GM19035 (cell line): ENCODE results near the gene NTNG2.

Experiments
- ATAC-seq: cut with Tn5 transposase; IDR thresholded peaks from one replicate; pipeline ENCODE4 v1.9.1; 2021; ENCODE audit not compliant: unreplicated experiment

The NTNG2 gene

GRCh38 chr9:132169672-132170392 is 8.0 kb downstream of the NTNG2 start:
- no peak for ATAC-seq

- ATAC-seq: no peak
These were observed 9.8 kb downstream of the NTNG2 start for GRCh38 chr9:132171702-132172101.

GRCh38 chr9:132172185-132172584 is 10.3 kb downstream of the NTNG2 start:
- ATAC-seq: no peak

- no peak for ATAC-seq
These were observed 13.6 kb downstream of the NTNG2 start for GRCh38 chr9:132175431-132175830.

GRCh38 chr9:132176338-132176737 is 14.5 kb downstream of the NTNG2 start:
- ATAC-seq: no peak

- no peak for ATAC-seq
These were observed 20.0 kb downstream of the NTNG2 start for GRCh38 chr9:132181796-132182313.

- no peak for ATAC-seq
These were observed 20.6 kb downstream of the NTNG2 start for GRCh38 chr9:132182314-132183091.

GRCh38 chr9:132183134-132183533 is 21.3 kb downstream of the NTNG2 start:
- ATAC-seq: no peak

GRCh38 chr9:132183715-132184114 is 21.9 kb downstream of the NTNG2 start:
- ATAC-seq: no peak

GRCh38 chr9:132184124-132184523 is 22.3 kb downstream of the NTNG2 start:
- no peak for ATAC-seq

GRCh38 chr9:132185073-132186009 is 23.5 kb downstream of the NTNG2 start:
- no peak for ATAC-seq

- no peak for ATAC-seq
These were observed 25.3 kb downstream of the NTNG2 start for GRCh38 chr9:132187121-132187620.

GRCh38 chr9:132190966-132191365 is 29.1 kb downstream of the NTNG2 start:
- no peak for ATAC-seq

- ATAC-seq: no peak
These were observed 30.9 kb downstream of the NTNG2 start for GRCh38 chr9:132192728-132193127.

GRCh38 chr9:132193227-132194124 is 31.6 kb downstream of the NTNG2 start:
- no peak for ATAC-seq

GRCh38 chr9:132194508-132194907 is 32.6 kb downstream of the NTNG2 start:
- ATAC-seq: no peak

GRCh38 chr9:132197315-132197714 is 35.5 kb downstream of the NTNG2 start:
- no peak for ATAC-seq

GRCh38 chr9:132197856-132198550 is 36.1 kb downstream of the NTNG2 start:
- ATAC-seq: no peak

- no peak for ATAC-seq
These were observed 37.2 kb downstream of the NTNG2 start for GRCh38 chr9:132199056-132199455.
